HG02678 (cell line): ENCODE measurements around the gene CALD1.

ENCODE experiments used
- ATAC-seq: cut with Tn5 transposase; IDR thresholded peaks from one replicate; pipeline ENCODE4 v1.9.1; 2021; ENCODE audit warnings: mild to moderate bottlenecking, moderate library complexity; ENCODE audit not compliant: unreplicated experiment

The CALD1 gene

DNA sequence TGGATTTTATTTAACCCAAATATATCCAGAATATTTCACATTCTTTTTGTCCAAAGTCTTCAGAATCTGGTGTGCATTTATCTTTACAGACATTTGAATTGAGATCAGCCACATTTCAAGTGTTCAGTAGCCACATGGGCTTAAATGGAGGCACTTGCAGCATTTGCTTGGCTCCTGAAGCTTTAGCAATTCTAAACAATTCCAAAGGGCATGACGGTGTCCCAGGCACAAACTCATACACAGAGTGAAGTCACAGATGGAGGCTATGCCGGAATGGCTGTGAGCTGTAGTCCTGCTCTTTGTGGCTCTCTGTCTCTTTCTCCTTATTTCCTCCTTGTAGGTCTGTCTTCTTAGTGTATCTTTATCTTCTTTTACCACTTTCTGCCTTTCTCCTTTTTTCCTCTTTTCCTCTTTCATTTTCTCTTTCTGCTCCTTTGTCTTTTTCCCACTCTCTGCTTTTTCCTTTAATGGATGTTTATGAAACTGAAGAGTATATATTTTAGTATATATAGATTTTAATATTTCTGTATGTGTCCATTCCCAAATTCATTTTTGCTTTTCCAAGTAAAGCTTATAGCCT is 214.5 kb downstream of the CALD1 start:
- ATAC-seq, result no peak

DNA sequence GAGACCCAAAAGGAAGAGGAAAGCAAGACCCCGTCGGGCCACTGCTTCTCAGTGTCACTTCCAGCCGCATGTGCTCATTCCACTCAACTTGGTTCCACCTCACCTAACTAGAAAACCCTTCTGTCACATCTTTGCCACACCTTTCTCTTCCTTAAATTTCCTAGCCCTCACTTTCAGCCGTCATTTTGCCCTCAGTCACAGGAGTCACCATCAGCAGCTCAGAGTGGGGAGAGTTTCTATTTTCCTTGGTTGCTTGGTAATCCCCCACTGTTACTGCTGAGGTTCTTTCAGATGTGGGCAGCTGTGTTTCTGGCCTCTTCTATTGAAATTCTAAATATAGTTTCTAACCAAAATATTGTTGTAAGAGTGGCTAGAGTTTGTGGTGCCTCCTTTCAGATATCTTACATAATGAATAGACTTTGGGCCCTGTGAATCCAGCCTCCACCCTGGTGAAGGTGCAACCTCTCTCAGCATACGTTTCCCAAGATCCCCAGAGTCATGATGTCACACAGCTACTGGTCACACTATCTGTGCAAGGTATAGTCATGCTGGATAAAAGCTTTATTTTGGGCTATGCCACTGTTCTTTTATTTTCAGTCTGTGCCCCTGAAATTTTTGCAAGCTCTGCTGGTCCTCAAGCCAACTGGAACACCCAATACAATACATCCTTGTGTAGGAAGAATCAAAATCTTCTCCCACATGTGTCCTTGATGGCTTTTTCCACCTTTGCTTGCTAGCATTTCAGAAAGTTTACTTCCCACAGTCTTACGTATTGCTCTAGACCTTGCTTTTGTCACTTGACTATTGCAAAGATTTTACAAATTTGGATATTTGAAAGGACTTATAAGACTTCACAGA is 216.0 kb downstream of the CALD1 start:
- ATAC-seq, result peak; percentile 57

DNA sequence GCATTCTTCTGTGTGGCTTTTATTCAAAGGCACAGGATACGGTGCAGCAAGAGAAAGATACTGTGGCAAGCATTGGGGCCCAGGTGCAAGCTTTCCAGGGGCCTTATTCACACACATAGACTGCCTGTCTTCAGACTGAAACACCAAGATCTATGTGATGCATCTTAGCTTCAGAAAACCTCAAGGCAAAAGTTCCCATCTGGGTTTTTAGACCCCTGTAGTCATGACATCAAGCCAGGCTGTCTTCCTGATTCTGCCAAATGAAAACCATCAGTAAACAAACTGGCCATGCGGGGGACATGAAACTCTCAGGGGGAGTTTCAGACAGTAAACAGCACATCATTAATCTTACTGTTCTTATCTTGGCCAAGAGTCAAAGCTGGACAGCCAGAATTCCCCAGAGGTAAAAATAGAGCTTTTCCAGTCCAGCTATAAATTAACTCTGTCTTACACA is 216.7 kb downstream of the CALD1 start:
- peak; percentile 43 for ATAC-seq

- ATAC-seq, result no peak
Observed at GRCh38 chr7:134997214-134997885, 217.9 kb downstream of the CALD1 start.

GRCh38 chr7:134999136-134999535 is 219.7 kb downstream of the CALD1 start:
- ATAC-seq, result no peak

DNA sequence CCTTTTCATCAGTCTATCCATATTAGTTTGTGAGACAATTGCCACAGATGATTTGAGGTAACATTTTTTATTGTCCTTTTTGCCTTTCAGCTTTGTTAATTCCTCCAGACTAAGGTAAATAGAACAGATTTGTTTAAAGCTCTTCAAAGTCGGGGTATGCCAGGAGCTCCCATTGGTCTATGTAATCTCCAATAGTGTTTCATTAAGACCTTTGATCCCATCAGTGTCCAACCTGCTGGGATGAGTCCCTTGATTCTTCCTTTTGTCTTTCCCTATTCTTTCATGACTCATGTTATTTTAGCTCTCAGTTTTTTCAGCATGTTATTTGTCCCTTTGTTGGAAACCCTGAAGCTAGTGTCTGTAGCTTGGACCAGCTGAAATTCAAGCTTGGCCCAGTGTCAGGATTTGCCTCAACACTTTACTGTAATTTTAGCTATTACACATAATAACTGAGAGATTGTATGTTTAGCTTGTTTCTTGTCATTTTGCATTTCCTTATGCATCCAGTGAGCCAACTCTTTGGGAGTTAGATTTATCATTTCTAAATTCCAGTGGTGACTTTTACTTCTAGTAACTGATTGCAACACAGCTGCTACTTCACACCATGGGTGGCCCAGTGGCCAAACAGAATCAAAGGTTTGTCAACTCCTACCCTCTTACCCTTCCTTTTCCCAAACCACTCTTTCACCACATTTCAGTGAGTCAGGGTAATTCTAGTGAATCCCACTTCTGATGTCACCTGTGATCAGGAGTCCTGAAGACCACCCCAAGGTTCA is 222.1 kb downstream of the CALD1 start:
- no peak for ATAC-seq

DNA sequence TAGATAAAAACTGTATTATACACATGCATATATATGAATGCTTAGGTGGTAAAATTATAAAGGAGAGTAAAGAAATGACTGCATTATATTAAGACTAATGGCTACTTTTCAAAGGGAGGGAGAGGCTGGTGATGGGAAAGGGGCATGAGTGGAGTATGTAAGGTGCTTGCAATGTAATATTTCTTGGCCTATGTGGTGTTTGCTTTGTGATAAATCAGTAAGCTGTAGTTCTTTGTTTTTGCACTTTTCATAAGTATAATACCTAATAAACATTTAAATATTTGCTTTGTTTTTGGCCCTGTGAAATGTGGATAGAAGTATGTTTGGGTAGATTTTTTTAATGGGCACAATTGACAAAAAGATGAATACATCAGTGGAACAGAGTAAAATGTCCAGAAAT is 232.8 kb downstream of the CALD1 start:
- no peak for ATAC-seq
